Tibial nerve (tissue), 3 donors: ENCODE measurements around the gene ADRA2C.

Source experiments
- POLR2A ChIP-seq, 2 donors: fragments of 450-650 bp; IDR thresholded peaks; one replicate each; pipeline ENCODE4 v1.6.1; 2017; ENCODE audit warnings: antibody characterized with exemption in 2 of 2, mild to moderate bottlenecking in 2 of 2, moderate library complexity in 2 of 2
- TF ChIP-seq, protein P1 (sequence below), 5 experiments: fragments of 200-600 bp in 3 of 5; fragments of 450-650 bp in 2 of 5; sonication (generic) in 3 of 5; IDR thresholded peaks; one replicate each; pipeline ENCODE4 v1.5.1; 2016 to 2019; ENCODE audit warnings: antibody characterized with exemption in 5 of 5, mild to moderate bottlenecking in 3 of 5, moderate library complexity in 2 of 5

DNA sequence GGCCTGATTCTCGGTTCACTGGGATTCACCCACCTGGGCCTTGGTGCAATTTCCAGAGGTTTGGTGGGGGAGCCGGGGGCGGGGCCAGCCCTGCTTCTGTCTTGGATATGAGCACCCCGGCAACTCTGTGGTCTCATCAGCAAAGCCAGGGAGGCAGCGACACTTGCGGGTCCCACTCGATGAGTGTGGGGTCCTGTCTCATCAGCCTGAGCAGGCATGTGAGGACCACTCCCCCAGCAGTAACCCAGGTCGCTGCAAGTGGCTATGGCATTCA, 19.0 kb downstream of the ADRA2C start:
- TF ChIP-seq, protein P1, sequence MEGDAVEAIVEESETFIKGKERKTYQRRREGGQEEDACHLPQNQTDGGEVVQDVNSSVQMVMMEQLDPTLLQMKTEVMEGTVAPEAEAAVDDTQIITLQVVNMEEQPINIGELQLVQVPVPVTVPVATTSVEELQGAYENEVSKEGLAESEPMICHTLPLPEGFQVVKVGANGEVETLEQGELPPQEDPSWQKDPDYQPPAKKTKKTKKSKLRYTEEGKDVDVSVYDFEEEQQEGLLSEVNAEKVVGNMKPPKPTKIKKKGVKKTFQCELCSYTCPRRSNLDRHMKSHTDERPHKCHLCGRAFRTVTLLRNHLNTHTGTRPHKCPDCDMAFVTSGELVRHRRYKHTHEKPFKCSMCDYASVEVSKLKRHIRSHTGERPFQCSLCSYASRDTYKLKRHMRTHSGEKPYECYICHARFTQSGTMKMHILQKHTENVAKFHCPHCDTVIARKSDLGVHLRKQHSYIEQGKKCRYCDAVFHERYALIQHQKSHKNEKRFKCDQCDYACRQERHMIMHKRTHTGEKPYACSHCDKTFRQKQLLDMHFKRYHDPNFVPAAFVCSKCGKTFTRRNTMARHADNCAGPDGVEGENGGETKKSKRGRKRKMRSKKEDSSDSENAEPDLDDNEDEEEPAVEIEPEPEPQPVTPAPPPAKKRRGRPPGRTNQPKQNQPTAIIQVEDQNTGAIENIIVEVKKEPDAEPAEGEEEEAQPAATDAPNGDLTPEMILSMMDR (IDR thresholded peaks at IDR 0.05), result no peak
- no peak for TF ChIP-seq POLR2A (IDR thresholded peaks at IDR 0.05)
